Upper lobe of left lung (tissue), 4 donors: Measurements from ENCODE around the gene FBRSL1.

Source experiments
- POLR2A ChIP-seq, 4 donors: fragments of 450-650 bp; IDR thresholded peaks; one replicate each; pipeline ENCODE4 v1.5.1; 2016 to 2017; ENCODE audit warnings: antibody characterized with exemption in 4 of 4, mild to moderate bottlenecking in 2 of 4
- POLR2AphosphoS5 ChIP-seq, 2 donors: sonication (generic); formaldehyde crosslinking; IDR thresholded peaks; one replicate each; pipeline ENCODE4 v1.5.1; 2017; ENCODE audit warnings: antibody characterized with exemption in 2 of 2
- TF ChIP-seq, protein P1 (sequence below), 6 experiments: fragments of 450-650 bp in 4 of 6; fragments of 200-600 bp in 2 of 6; sonication (generic) in 2 of 6; IDR thresholded peaks; one replicate each; pipeline ENCODE4 v1.5.1; 2016 to 2019; ENCODE audit warnings: antibody characterized with exemption in 6 of 6

DNA sequence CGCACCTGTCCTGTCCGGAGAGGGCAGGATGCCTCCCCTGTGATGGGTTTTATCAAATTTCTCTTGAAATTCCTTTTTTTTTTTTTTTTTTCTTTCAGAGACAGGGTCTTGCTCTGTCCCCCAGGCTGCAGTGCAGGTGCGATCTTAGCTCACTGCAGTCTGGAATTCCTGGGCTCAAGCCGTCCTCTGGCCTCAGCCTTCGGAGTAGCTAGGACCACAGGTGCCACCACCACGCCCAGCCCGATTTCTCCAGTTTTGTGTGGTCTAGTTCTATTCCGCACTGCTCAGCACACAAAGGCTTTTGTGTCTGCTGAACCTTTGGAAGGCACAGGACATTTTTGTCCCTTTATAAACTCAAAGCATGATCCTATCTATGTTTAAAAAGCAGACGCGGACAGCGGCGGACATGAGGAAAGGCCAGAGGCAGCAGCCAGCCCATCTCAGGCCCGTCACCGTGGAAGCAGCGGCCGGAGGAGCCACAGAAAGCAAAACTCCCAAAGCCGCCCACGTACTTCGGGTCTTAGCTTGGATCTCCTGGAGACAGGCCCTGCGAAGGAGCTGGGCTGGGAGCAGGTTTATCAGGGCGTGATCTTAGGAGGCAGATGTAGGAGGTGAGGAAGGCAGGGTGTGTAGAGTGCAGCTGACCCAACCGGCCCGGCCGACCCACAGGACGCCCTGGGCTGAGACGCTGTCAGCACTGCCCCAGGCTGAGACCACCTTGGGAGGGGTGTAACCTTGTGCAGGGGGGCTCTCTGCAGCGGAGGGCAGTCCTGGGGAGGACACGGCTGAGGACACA lies 30.9 kb upstream of the FBRSL1 start:
- TF ChIP-seq, protein P1, sequence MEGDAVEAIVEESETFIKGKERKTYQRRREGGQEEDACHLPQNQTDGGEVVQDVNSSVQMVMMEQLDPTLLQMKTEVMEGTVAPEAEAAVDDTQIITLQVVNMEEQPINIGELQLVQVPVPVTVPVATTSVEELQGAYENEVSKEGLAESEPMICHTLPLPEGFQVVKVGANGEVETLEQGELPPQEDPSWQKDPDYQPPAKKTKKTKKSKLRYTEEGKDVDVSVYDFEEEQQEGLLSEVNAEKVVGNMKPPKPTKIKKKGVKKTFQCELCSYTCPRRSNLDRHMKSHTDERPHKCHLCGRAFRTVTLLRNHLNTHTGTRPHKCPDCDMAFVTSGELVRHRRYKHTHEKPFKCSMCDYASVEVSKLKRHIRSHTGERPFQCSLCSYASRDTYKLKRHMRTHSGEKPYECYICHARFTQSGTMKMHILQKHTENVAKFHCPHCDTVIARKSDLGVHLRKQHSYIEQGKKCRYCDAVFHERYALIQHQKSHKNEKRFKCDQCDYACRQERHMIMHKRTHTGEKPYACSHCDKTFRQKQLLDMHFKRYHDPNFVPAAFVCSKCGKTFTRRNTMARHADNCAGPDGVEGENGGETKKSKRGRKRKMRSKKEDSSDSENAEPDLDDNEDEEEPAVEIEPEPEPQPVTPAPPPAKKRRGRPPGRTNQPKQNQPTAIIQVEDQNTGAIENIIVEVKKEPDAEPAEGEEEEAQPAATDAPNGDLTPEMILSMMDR (IDR thresholded peaks at IDR 0.05), result no peak
- TF ChIP-seq POLR2A (IDR thresholded peaks at IDR 0.05) (no peak), POLR2AphosphoS5 (IDR thresholded peaks at IDR 0.05) (no peak)
